Hematopoietic multipotent progenitor cell treated with erythropoietin and hydrocortisone succinate and interleukin-3 and kit ligand, for 4 days (in vitro differentiated cells): Measurements from ENCODE around the gene AGRN.

Source experiments
- DNase-seq: peaks from one replicate; pipeline ENCODE4 v3.0.0-alpha.2; 2015

AGRN gene

DNA sequence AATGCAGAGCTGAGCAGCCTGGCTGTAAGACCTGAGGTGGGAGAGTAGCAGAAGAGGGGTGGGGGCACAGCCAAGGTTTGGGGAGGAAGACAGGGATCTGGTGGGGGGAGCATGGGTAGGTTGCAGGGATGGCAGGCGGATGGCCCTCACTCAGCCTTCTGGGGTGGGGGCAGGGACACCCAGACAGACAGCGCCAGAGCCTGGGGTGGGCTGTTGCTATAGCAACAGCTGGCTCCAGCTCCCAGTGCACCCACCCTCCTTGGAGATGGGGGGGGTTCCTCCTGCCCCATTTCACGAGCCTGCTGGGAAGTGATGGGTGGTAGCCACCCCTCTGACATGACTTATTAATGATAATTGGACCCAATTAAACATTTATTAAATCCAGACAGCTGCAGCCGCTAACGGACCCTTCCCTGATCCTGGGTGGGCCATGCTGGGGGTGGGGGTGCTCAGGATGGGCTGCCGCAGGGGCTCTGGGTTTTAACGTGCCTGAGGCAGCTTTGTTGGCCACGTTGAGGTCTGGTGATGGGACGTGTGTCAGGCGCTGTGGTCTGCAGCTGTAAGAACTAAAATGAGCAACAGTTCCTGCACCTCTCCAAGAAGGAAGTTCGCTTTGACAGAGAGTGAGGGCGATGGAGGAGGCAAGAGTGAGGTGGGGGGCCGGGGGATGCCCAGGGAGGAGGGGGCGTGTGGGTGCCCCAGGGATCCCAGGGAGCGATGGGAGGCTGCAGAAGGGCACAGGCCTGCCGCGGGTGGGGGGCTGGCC lies 19.4 kb downstream of the AGRN start:
- DNase-seq = peak; percentile 49

DNA sequence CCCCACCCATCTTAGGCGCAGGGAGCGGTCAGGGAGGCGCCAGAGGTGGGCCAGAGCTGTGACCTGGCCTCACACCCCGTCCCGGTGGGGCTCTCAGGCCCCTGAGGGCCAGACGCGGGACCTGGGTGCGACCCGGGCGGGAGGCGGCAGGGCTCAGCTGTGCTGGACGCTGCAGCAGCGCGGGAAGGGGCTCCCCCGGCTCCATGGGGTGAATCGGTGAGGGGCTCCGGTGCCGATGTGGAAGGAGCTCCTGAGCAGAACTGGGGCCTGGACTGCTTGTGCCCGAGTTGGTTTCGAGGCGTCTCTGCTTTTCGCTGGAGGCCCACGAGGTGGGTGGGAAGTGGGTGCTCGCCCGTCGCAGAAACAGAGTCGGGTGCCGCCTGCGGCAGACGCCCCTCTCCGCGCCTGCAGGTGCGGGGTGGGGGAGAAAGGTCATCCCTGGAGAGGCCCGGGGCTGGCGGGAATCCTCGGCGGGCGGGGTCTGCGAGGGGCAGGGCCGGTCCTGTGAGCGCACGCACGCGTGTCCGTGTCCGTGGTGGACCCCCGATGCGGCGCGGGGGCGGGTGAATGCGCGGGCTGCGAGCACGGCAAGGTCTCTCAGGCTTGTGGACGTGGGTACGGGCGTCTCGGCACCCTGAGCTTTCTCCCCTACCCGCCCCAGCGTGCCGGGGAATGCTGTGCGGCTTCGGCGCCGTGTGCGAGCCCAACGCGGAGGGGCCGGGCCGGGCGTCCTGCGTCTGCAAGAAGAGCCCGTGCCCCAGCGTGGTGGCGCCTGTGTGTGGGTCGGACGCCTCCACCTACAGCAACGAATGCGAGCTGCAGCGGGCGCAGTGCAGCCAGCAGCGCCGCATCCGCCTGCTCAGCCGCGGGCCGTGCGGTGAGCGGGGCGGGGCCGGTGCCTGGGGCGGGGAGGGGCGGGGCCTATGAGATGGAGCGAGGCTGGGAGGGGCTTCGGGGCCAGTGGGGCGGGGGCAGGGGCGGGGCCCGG lies 20.4 kb downstream of the AGRN start:
- DNase-seq = peak; percentile 87

DNA sequence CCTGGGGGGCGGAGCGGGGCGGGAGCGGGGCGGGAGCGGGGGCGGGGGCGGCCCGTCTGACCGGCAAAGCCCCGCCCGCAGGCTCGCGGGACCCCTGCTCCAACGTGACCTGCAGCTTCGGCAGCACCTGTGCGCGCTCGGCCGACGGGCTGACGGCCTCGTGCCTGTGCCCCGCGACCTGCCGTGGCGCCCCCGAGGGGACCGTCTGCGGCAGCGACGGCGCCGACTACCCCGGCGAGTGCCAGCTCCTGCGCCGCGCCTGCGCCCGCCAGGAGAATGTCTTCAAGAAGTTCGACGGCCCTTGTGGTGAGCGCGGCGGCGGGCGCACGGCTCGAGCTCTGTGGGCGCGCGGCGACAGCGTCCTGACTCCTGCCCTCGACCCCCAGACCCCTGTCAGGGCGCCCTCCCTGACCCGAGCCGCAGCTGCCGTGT lies 21.2 kb downstream of the AGRN start:
- DNase-seq = no peak

DNA sequence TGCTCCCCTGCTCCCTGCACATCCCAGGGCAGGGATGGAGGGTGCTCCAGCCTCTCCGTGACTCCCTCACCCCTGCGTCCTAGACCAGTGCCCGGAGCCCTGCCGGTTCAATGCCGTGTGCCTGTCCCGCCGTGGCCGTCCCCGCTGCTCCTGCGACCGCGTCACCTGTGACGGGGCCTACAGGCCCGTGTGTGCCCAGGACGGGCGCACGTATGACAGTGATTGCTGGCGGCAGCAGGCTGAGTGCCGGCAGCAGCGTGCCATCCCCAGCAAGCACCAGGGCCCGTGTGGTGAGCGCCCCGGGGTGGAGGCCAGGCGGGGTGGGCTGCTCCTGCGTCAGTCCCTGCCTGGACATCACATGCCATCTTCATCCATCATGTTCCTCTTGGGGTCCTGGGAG lies 22.0 kb downstream of the AGRN start:
- DNase-seq = no peak

DNA sequence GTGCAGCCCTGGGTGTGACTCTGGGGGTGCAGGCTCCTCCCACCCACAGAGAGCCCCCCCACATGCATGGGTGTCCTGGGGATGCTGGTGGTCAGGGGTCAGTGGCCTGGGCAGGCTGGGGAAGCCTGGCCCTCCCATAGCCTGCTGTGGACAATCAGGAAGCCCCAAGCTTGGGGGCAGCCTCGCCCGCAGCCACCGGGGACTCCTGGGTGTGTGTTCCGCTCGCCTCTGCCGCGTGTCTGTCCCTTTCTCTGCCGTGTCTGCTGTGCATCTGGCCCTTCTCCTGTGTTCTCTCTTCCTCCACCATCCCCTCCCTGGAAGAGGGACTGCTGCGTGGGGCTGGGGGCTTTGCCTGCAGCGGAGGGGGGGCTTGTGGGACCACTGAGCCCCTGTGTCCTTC lies 22.9 kb downstream of the AGRN start:
- no peak for DNase-seq

GRCh38 chr1:1043411-1043810 lies 23.5 kb downstream of the AGRN start:
- no peak for DNase-seq

DNA sequence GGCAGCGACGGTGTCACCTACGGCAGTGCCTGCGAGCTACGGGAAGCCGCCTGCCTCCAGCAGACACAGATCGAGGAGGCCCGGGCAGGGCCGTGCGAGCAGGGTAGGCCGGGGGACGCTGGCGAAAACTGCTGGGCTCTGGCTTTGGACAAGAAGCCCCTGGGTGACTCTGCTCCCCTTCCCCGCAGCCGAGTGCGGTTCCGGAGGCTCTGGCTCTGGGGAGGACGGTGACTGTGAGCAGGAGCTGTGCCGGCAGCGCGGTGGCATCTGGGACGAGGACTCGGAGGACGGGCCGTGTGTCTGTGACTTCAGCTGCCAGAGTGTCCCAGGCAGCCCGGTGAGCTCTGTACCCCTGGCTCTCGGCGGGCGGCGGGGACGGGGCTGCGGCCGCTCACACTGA lies 24.0 kb downstream of the AGRN start:
- no peak for DNase-seq

DNA sequence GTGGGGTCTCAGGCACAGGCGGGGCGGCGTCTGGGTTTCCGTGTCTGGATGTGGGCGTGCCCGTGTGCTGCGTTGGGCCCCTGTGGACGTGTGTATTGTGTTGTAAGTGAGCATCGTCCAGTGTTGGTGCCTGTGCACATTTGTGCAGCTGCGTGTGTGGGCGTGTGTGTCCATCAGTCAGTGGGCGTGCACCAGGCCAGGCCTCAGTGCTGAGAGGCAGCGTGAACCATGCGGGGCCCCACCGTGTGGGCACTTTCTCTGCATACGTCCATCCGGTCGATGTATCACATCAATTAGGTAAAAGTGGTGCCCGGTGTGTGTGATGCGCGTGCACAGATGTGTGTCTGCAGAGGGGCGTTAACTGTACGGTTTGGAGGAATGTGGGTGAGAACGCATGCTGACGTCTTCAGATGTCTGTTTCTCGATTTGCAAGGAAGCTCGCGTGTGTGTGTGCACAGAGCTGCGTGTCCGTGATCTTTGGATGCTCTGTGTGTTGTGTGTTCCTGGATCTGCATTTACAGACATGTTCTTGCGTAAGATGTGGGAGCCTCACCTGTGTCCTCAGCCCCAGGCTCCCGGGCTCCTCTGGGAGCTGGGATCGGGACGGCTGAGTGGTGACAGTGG lies 24.6 kb downstream of the AGRN start:
- no peak for DNase-seq

- DNase-seq = no peak
Measured at GRCh38 chr1:1045129-1045528, 25.2 kb downstream of the AGRN start.

DNA sequence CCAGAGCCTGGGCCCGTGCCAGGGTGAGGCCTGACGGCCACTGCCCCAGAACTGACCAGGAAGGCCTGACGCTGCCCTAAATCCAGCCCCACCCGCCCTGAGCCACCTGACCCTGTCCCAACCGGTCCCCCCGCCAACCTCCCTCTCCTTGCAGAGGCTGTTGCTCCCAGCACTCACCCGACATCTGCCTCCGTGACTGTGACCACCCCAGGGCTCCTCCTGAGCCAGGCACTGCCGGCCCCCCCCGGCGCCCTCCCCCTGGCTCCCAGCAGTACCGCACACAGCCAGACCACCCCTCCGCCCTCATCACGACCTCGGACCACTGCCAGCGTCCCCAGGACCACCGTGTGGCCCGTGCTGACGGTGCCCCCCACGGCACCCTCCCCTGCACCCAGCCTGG lies 26.3 kb downstream of the AGRN start:
- DNase-seq = no peak

- DNase-seq = no peak
Measured at GRCh38 chr1:1046767-1047166, 26.8 kb downstream of the AGRN start.

DNA sequence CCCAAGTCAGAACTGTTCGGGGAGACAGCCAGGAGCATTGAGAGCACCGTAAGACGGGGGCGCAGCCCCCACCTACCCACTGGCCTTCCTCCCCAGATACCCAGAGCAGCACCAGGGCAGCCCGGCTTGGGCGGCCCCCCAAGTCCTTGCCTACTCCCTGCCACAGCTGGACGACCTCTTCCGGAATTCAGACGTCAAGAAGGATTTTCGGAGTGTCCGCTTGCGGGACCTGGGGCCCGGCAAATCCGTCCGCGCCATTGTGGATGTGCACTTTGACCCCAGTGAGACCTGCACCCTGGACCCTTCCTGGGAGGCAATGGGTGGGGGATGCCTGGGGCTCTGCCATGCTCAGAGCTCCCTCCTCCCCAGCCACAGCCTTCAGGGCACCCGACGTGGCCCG lies 27.5 kb downstream of the AGRN start:
- DNase-seq = no peak

GRCh38 chr1:1047963-1048362 lies 28.0 kb downstream of the AGRN start:
- DNase-seq = no peak

- no peak for DNase-seq
Measured at GRCh38 chr1:1048765-1049164, 28.8 kb downstream of the AGRN start.

GRCh38 chr1:1049318-1050165 lies 29.6 kb downstream of the AGRN start:
- no peak for DNase-seq

- no peak for DNase-seq
Measured at GRCh38 chr1:1050577-1051052, 30.7 kb downstream of the AGRN start.

DNA sequence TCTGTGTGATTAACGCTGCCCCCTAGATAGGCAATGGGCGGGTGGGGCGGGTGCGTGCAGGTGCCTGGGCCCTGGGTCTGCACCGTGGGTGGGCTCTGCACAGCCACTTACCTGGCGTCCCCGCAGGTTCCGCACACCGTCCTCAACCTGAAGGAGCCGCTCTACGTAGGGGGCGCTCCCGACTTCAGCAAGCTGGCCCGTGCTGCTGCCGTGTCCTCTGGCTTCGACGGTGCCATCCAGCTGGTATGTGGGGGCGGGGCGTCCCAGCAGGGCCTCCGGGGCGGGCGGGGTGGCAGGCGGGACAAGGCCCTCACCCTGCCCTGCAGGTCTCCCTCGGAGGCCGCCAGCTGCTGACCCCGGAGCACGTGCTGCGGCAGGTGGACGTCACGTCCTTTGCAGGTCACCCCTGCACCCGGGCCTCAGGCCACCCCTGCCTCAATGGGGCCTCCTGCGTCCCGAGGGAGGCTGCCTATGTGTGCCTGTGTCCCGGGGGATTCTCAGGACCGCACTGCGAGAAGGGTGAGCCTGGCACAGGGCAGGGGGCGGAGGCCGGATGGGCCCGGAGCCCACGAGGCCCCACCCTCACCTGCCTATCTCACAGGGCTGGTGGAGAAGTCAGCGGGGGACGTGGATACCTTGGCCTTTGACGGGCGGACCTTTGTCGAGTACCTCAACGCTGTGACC lies 31.3 kb downstream of the AGRN start:
- no peak for DNase-seq

GRCh38 chr1:1052003-1052840 lies 32.3 kb downstream of the AGRN start:
- DNase-seq = no peak

DNA sequence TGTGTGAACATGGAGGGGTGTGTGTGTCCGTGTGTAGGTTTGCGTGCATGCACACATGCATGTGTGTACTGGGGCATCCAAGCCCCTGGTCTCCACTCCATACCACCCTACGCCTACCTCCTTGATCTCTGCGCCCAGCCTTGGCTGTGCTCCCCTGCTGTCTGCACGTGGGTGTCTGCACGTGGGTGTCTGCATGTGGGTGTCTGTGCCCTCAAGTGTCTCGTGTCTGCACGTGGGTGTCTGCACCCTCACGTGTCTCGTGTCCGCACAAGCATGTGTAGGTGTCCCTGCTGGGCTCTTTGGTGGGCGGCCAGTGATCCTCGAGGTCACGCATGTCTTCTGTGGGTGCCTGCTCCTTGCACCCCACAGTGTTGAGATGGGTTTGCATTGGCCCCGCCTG lies 33.1 kb downstream of the AGRN start:
- DNase-seq = no peak

DNA sequence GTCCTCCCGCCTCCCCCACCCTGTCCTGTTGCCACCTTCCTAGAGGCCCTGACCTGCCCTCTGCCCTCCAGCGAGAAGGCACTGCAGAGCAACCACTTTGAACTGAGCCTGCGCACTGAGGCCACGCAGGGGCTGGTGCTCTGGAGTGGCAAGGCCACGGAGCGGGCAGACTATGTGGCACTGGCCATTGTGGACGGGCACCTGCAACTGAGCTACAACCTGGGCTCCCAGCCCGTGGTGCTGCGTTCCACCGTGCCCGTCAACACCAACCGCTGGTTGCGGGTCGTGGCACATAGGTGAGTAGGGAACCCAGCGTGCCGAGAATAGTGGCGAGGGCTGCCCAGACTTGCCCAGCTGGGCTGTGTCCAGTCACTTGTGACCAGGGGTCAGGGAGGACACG lies 33.8 kb downstream of the AGRN start:
- DNase-seq = no peak
